ENCODE results near the gene PSMD8.
"Not testable (repeated sequence)": the region's sequence is repeated elsewhere in the genome, so short reads cannot be mapped to it uniquely, and the experiment has no call there.

Gene PSMD8

DNA sequence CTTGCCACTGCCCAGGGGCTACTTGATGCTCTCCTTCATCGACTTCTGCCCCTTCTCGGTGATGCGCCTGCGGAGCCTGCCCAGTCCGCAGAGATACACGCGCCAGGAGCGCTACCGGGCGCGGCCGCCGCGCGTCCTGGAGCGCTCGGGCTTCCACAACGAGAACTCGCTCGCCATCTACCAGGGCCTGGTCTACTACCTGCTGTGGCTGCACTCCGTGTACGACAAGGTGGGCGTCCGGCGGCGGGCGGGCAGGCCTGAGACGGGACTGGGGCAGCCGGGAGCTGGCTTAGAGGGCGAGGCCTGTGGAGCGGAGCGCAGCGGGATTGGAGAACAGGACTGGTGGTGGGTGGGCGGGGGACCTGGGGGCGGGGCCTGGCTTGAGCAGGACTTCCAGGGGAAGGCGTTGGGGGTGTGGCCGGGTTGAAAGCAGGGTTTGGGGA lies 12.7 kb upstream of the PSMD8 start:
- DNase-seq (ENCODE audit: low read depth, low spot score): no peak

DNA sequence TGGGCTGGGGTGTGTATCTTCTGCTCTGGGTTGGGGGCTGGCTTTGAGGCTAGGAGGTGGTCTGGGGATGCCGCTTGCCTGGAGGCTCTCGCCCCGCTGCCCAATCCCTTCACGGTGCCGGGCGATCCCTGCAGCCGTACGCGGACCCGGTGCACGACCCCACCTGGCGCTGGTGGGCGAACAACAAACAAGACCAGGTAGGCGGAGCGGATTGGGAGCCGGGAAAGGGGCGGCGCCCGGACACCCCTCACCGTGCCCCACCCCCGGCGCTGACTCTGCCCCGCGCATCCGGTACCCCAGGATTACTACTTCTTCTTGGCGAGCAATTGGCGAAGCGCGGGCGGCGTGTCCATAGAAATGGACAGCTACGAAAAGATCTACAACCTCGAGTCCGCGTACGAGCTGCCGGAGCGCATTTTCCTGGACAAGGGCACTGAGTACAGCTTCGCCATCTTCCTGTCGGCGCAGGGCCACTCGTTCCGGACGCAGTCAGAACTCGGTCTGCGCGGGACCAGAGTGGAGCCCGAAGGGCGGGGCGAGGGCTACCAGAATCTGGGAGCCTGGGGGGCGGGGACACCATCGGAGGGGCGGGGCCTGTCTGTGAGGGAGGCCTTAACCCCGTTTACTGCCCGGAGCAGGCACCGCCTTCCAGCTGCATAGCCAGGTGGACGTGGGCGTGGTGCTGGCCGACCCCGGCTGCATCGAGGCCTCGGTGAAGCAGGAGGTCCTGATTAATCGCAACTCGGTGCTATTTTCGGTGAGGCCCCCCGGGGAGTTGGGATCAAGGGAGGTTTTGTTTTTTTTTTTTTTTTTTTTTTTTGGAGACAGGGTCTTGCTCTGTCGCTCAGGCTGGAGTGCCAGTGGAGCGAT lies 12.1 kb upstream of the PSMD8 start:
- DNase-seq (ENCODE audit: low read depth, low spot score): no peak

DNA sequence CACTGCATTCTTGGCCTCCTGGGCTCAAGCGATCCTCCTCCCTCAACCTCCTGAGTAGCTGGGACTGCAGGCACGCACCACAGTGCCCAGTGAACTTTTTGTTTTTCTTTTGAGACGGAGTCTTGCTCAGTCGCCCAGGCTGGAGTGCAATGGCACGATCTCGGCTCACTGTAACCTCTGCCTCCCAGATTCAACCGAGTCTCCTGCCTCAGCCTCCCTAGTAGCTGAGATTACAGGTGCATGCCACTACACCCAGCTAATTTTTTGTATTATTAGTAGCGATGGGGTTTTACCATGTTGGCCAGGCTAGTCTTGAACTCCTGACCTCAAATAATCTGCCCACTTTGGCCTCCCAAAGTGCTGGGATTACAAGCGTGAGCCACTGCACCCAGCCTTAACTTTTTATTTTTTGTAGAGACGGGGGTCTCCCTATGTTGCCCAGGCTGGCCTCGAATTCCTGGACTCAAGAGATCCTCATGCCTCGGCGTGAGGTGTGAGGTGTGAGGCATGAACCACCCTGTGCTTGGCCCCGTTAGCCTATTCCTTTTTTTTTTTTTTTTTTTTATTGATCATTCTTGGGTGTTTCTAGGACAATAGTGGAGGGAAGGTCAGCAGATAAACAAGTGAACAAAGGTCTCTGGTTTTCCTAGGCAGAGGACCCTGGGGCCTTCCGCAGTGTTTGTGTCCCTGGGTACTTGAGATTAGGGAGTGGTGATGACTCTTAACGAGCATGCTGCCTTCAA lies 11.3 kb upstream of the PSMD8 start:
- not testable (repeated sequence) for DNase-seq (ENCODE audit: low read depth, low spot score)

DNA sequence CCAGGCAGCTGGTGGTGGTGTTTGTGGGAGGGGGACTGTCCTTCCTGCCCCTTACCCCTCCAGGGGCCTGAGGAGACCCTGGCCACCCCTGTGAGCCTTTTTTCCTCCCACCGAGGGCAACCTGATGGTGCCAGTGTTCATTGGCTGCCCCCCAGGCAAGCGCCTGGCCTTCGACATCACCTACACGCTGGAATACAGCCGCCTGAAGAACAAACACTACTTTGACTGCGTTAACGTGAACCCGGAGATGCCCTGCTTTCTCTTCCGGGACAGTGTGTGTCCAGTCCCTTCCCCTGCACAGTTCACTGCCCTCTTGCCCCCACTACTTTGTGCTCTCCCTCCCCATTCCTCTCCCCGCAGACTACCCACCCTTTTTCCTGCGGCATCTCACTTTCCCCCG lies 7.3 kb upstream of the PSMD8 start:
- DNase-seq (ENCODE audit: low read depth, low spot score): no peak

DNA sequence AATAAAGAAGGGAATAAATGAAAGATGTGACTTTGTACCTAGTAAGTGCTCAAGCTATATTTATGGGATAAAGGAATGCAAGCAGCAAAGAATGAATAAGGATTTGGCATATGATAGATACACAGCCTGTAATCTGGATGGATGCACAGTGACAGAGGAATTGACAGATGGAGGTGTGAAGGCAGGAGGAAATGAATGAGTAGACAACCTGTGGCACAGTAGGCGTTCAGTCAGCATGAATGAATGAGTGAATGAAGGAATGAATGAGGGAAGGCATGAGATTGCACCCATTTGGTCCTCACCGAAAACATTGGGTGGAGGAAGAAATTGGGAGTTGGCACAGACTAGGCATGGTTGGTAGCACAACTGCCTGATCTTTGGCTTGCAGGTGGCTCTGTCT lies 4.8 kb upstream of the PSMD8 start:
- DNase-seq (ENCODE audit: low read depth, low spot score): no peak

DNA sequence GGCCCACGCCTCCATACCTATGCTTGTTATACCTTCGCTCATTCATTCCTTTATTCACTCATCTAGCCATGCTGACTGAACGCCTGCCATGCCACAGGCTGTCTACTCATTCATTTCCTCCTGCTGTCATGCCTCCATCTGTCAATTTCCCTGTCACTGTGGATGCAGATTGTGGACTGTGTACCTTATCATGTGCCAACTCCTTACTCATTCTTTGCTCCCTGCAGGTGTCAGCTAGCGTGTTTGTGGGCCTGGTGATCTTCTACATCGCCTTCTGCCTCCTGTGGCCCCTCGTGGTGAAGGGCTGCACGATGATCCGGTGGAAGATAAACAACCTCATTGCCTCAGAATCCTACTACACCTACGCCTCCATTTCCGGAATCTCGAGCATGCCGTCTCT lies 4.1 kb upstream of the PSMD8 start:
- no peak for DNase-seq (ENCODE audit: low read depth, low spot score)

DNA sequence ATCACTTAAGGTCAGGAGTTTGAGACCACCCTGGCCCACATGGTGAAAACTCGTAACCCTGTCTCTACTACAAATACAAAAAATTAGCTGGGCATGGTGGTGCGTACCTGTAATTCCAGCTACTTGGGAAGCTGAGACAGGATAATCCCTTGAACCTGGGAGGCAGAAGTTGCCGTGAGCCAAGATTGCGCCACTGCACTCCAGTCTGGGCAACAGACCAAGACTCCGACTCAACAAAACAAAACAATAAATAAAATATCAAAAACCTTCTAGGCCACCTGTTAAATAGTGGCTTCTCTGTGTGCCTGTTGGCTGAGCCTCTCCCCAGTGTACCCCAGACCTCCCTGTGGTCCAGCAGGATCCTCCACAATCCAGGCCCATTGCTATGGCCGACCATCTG lies 3.3 kb upstream of the PSMD8 start:
- no peak for DNase-seq (ENCODE audit: low read depth, low spot score)

DNA sequence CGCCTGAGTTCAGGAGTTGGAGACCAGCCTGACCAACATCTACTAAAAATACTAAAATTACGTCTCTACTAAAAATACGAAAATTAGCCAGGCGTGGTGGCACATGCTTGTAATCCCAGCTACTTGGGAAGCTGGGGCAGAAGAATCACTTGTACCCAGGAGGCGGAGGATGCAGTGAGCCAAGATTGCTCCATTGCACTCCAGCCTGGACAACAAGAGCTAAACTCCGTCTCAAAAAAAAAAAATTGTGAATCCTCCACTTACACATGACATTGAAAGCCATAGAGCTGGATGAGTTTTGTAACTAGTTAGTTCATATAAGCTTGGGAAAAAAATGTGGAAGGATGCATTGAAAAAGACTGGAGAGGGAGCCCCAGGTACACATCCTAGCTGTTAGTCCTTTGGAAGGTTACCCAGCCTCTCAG lies 452 bp upstream of the PSMD8 start:
- DNase-seq (ENCODE audit: low read depth, low spot score): no peak

DNA sequence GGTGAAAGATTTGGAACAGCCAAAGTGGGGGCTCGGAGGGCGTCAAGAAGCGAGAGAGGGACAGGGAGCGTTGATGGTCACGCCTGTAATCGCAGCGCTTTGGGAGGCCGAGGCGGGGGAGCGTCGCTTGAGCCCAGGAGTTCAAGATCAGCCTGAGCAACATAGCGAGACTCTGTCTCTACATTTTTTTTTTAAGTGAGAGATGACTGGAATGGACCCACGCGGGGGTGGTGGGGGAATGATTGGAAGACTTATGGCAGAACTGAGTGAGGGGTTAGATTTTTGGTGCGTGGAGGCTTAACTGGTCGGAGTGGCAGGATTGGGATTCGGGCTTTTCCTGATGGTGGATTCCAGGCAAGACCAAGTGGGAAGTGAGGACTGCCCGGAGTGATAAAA lies 725 bp downstream of the PSMD8 start:
- DNase-seq (ENCODE audit: low read depth, low spot score): no peak

DNA sequence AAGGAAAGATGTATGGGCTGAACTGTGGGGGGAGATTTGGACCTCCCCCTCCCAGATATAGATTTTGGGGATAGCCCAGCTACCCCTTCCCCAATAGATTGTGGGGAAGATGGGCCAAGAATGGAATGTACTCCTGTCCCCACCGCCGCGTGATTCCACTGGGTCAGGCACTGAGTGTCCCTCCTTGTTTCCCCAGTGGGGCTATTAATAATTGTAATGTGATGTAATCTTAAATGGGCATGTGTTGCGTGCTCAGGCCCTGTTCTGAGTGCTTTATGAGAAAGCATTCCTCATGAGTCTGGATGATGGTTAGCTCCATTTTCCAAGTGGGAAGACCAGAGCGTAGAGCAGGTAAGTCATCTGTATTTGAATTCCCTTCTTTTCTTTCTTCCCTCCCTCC lies 1.4 kb downstream of the PSMD8 start:
- DNase-seq (ENCODE audit: low read depth, low spot score): no peak

DNA sequence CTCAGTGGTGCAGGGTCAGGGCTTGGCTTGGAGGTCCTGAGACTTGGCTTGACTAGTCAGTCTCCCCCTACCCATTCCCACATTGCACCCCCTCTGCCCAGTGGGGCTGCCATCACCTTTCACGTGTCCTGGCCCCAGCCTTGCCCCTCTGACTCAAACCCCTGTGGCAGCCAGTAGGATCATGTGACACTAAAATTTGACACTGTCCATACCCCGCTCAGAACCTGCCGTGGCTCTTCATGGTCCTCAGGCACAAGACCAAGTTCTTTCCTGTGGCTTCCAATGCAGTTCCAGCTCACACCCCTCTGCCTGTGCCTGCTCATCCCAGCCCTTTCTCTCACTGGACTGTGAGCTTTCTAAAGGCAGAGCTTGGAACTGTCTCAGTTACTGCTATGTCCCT lies 2.2 kb downstream of the PSMD8 start:
- DNase-seq (ENCODE audit: low read depth, low spot score): no peak

DNA sequence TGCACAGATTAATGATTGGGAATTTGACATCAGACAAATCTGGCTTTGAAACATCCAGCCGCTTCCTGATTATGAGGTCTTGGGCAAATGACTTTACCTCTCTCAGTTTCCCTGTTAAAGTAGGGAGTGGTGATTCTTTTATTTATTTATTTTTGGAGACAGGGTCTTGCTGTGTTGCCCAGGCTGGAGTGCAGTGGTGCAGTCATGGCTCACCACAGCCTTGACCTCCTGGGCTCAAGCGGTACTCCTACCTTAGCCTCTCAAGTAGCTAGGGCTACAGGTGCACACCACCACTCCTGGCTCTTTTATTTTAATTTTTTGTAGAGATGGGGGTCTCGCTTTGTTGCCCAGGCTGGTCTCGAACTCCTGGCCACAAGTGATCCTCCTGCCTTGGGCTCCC lies 2.7 kb downstream of the PSMD8 start:
- DNase-seq (ENCODE audit: low read depth, low spot score): no peak

DNA sequence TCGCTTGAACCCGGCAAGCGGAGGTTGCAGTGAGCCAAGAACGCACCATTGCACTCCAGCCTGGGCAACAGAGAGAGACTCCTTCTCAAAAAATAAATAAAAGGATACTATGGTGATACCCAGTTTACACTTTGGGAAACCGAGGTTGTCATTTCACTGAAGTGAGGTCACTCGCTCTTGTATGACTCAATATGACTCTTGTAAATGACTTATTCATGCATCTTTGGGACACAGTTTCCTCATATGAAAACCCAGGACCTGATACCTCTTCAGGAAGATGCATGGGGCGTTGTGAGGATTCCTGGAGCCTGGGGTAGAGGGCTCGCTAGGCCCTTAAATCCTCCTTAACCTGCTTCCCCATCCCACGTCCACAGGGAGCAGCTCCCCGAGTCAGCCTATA lies 4.5 kb downstream of the PSMD8 start:
- DNase-seq (ENCODE audit: low read depth, low spot score): no peak

DNA sequence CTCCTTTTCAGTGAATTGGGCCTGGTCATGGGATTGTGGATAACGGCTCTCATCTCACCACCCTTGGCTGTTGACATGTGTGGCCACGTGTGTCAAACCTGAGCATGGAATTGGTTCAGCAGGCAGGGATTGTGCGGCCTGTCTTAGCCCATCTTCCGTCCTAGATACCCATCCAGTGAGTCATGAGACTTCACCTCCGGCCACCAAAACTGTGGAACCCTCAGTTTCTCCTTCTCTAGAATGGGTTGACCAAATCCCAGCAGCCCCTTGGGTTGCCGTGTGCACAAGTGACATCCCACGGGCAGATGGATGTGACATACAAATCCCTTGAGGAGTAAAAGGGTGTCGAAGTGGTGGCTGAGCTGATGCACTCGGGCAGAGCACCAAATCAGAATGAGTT lies 6.8 kb downstream of the PSMD8 start:
- no peak for DNase-seq (ENCODE audit: low read depth, low spot score)

DNA sequence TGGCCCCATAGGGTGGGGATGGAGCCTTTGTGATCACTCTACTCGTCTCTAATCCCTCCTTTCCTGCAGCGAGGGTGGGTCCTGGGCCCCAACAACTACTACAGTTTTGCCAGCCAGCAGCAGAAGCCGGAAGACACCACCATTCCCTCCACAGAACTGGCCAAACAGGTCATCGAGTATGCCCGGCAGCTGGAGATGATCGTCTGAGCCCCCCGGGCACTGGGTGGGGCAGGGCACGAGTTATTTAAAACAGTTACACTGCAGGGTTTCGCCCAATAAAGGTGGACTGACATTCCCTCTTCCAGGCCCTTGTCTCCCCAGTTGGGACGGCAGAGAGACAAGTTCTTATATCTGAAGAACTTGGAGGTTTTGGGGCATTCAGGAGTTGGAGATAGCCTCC lies 8.8 kb downstream of the PSMD8 start:
- no peak for DNase-seq (ENCODE audit: low read depth, low spot score)

DNA sequence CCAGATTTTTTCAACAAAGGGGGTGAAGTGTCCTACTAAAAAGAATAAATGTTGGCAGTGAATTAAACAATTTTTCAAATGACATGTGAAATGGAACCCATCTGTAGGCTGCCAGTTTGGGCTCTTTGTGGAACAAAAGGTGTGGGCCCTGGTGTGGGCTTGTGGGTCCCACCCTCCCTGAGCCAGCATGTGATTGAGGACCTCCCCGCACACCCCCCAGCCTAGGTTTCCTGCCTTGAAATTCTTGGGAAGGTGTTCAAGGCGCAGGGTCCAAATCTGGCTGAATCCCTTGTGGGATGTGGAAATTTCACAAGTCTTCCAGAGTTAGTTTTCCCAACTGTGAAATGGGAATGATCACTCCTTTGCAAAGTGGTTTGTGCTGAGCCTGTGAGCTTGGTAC lies 9.4 kb downstream of the PSMD8 start:
- no peak for DNase-seq (ENCODE audit: low read depth, low spot score)

DNA sequence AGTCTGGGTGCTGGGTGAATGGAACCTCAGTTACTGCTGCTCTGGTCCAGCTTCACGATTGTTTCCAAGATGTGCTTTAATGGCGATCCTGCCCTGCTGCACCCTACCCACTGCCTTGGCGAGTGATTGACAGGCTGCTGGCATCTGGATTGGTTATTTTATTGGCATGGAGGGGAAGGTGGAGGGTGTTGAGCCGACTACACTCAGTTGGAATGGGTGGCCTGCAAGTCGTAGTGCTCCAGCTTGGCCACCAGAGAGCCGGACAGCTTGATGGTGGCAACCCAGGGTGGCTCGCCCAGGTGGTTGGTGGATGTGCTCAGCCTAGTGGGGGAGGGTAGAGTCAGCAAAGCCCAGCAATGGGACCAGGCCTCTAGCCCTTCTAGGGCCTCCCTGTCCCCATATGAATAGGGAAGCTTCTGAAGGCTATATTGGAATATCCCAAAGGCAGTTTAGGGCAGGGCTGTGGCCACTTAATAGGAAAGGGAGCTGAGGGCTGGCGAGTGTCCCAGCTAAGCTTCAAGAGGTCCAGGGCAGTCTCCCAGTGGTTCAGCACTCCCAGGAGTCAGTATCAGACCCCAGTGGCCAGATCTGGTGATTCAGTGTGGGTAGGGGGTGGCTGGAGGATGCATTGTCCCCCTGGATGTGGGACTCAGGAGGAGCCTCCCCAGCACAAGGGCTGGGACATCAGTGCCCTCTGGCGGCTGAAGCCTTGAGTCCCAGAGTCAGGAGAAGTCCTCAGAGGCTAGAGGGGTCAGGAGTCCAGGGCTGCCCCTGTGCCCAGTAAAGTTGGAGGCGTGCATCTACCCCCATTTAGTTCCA lies 10.0 kb downstream of the PSMD8 start:
- DNase-seq (ENCODE audit: low read depth, low spot score): no peak

DNA sequence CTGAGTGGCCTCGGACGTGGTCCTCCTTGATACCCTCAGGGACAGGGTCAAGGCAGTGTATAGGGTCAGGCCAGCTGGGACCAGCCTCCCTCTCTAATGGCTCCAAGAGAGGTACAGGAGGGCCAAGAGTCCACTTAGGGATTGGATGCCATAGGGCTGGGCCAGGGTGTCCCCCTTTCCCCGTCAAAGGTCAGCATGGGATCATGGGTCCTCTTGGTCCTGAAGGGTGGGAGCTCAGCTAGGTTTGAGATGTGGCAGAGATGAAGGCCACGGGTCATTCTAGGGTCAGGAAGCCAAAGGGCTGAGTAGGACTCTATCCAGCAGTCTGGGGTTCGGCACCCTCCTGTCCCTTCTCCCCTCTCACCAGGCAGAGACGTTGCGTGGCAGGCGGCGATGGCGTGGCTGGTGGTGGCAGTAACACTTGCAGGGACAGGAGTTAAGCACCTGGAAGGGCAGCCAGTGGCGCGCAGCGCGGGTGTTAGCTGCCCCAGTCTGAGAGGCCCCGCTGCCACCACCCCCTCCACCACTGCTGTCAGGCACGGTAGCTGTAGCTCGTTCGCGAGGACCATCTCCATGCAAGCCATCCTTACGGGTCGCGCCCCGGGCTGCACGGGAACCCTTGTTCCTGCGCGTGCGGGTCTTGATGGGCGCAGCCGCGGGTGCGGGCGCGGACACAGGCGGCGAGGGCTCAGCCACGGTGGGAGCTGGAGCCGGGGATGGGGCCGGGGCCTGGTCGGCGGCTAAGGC lies 10.9 kb downstream of the PSMD8 start:
- DNase-seq (ENCODE audit: low read depth, low spot score): no peak

DNA sequence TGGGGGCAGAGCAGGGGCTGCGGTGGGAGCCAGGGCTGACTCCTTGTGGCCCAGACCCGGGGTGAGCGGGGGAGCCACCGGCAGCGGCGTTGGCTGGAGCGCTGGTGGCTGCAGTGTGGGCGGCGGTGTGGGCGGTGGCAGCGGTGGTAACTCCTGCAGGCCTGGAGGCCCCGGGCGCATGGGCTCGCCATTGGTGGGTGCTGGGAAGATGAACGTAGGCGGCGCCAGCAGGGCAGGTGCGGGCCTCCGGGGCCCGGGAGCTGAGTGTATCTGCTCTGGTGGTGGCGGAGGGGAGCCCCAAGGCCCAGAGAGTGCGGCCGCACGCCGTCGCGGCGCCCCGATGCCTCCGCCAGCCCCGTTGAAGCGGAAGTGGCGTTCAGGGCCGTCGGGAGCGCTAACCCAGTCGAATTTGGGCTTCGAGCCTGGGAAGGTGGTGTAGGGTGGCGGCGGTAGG lies 11.5 kb downstream of the PSMD8 start:
- no peak for DNase-seq (ENCODE audit: low read depth, low spot score)

DNA sequence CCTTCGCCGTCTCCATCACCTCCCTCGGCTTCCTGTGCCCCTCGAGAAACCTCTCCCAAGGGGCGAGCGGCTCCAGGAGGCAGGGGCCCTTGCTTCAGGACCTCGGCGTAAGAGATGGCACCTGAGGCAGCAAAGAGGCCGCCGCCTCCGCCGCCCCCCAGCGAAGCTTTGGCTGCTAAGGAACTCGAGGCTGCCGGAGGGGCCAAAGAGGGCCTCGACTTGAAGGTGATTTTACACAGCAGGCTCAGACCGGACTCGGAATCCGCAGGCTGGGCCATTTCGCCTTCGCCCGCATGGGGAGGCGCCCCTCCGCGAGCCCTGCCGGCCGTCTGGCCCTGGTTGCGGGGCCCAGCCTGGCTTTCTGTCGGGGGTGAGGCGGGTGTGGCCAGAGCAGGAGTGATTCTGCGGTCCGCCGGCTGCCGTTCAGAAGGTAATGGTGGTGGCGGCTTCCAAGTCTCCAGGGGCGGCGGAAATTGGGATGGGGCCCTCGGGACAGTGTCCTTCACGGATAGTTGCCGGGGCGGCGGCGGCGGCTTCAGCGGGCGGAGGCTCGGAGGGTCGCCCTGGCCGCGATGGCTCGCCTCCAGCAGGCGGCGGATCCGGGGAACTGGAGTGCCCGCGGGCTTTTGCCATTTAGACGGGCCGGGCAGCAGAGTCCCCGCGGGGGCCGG lies 12.1 kb downstream of the PSMD8 start:
- DNase-seq (ENCODE audit: low read depth, low spot score): no peak

Data from brain pericyte (primary cell).